GM13977 (cell line): ENCODE measurements around the gene TECPR2.

Experiments
- DNase-seq: peaks from one replicate; pipeline ENCODE4 v3.0.0; 2012; ENCODE audit warnings: low spot score
- in situ Hi-C: fragments of 300-500 bp; cut with MboI; formaldehyde crosslinking; loops from one replicate; pipeline ENCODE4 v1.12.0; 2022; ENCODE audit warnings: low sequenced_read_pairs, low pct_unique_long_range_greater_than_20kb, mixed read lengths, inconsistent platforms; ENCODE audit not compliant: unreplicated experiment
- TF ChIP-seq, protein P1 (sequence below): IDR thresholded peaks from 2 replicates; pipeline ENCODE4 v1.5.1; 2012; ENCODE audit warnings: mild to moderate bottlenecking, control low read depth; ENCODE audit not compliant: insufficient read depth; ENCODE audit errors: extremely low read depth, missing control alignments

The TECPR2 gene

DNA sequence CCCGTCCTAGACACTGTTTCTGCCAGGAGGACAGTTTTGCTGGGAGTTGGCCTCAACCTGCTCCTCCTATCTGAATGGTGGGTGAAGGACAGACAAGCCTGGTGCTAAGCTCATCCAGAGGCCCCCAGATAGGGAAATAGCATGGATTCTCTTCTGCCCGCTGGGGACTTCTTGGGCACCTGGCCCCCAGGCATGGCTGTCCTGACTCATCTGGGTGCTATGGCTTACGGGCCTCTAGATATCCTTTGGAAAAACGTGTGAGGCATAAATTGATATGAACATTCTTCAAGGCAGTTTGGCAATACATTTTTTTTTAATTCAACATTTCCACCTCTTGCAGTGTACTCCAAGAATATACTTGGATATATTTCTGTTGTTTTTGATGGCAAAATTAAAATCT, 8.6 kb downstream of the TECPR2 start:
- DNase-seq = no peak
- in situ Hi-C loops = no loop called here
- TF ChIP-seq, protein P1, sequence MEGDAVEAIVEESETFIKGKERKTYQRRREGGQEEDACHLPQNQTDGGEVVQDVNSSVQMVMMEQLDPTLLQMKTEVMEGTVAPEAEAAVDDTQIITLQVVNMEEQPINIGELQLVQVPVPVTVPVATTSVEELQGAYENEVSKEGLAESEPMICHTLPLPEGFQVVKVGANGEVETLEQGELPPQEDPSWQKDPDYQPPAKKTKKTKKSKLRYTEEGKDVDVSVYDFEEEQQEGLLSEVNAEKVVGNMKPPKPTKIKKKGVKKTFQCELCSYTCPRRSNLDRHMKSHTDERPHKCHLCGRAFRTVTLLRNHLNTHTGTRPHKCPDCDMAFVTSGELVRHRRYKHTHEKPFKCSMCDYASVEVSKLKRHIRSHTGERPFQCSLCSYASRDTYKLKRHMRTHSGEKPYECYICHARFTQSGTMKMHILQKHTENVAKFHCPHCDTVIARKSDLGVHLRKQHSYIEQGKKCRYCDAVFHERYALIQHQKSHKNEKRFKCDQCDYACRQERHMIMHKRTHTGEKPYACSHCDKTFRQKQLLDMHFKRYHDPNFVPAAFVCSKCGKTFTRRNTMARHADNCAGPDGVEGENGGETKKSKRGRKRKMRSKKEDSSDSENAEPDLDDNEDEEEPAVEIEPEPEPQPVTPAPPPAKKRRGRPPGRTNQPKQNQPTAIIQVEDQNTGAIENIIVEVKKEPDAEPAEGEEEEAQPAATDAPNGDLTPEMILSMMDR = no peak

DNA sequence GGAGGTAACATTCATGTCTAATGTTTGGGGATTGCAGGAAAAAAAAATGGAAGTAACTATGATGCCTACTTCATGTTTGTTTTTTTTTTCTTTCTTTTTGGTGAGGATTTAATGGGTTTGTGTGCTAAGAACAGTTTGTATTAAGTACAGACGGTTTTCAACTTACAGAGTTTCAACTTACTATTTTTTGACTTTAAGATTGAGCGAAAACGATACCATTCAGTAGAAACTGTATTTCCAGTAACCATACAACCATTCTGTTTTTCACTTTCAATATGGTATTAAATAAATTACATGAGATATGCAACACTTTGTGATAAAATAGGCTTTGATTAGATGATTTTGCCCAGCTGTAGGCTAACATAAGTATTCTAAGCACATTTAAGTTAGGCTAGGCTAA, 10.4 kb downstream of the TECPR2 start:
- TF ChIP-seq, protein P1 = no peak
- DNase-seq = no peak
- in situ Hi-C loops = no loop called here

DNA sequence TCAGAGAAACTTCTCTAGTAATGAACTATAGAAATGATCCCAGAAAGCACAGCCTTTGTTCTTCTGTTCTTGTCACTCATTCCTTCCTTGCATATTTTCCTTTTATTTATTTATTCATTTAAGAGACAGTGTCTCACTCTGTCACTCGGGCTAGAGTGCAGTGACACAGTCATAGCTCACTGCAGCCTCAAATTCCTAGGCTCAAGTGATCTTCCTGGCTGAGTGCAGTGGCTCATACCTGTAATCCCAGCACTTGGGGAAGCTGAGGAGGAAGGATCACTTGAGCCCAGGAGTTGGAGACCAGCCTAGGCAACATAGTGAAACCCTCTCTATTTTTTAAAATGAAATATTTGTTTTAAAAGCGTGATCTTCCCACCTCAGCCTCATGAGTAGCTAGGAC, 11.5 kb downstream of the TECPR2 start:
- TF ChIP-seq, protein P1 = no peak
- in situ Hi-C loops = no loop called here

DNA sequence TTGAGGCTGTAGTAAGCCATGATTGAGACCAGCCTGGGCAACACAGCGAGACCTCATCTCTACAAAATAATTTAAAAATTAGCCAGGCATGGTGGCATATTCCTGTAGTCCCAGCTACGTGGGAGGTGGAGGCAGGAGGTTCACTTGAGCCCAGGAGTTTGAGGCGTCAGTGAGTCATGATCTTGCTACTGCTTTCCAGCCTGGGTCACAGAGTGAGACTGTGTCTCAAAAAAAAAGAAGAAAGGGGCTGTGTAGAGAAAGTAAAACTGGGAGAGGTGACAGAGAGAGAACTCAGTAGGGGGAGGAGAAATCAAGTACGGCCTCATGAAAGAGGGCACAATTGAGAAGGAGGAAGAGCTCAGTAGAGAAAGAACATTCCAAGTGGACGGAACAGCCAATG, 12.4 kb downstream of the TECPR2 start:
- TF ChIP-seq, protein P1 = no peak
- in situ Hi-C loops = no loop called here
- no peak for DNase-seq

More for the DNA sequence above, 11.5 kb downstream of the TECPR2 start:
- no peak for DNase-seq

DNA sequence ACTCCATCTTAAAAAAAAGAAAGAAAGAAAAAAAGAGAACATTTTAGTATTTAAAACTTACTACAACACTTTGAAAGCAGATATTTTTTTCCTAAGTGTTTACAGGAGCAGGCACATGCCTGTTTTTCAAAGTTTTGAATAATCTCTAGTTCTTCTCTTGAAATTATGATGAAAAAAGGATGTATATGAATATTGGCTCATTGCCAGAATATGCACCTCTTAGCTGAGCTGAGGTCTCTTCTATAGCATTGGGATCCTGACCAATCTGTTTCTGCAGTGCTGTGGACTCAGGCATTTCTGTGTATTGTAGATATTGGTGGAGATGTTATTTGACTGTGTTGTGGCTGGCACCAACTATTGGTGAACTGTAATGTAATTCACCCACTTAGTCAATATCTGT, 15.0 kb downstream of the TECPR2 start:
- in situ Hi-C loops = no loop called here
- TF ChIP-seq, protein P1 = no peak
- no peak for DNase-seq

DNA sequence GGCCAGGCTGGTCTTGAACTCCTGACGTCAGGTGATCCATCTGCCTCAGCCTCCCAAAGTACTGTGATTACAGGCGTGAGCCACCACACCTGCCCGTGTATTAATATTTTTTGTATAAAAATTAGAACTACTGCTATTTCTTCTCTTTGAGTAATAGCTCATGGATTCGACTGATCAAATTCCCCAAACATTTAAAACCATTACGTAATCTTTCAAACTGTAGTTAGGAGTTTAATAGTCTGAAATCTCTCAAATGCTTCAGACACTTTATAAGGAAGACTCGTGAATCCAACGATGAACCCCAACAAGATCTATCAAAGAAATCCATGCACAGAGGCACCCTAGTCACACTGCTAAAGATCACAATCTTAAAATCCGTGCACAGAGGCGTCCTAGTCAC, 16.1 kb downstream of the TECPR2 start:
- no peak for DNase-seq
- in situ Hi-C loops = no loop called here
- TF ChIP-seq, protein P1 = no peak

DNA sequence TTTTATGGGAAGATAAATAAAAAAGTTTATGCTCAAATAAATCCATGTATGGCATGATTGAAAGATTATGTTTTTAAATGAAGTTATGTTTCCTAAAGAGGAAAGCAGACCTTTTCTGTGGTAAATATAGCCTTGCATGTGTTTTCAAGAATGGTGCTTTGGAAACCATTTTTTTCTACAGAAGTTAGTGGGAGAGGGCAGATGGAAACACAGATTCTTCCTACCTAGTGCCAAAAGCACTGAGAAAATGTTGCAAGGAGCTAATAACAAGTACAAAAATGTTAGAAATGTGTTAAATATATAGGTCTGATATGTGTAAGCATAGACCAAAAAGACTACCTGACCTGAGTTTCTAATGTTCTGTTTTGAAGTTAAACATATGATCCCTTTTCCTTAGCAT, 24.3 kb downstream of the TECPR2 start:
- TF ChIP-seq, protein P1 = no peak
- no peak for DNase-seq
- in situ Hi-C loops = no loop called here
